ENCODE data around the gene MCEMP1. TPM values are rescaled to one million over a fixed set of nuclear protein-coding genes. Genes with fewer than 3 reads are reported as not detected.

The MCEMP1 gene
- polyA plus RNA-seq, 1 donor from 2014 or later: not detected

GRCh38 chr19:7694499-7694898 lies 17.6 kb downstream of the MCEMP1 start:
- H3K79me2 ChIP-seq (replicated peaks; ENCODE audit: insufficient read depth, low read length): no peaks in the 10 kb centered on the region
- H3K36me3 ChIP-seq (ENCODE audit: insufficient read depth, low read length): no peaks in the 10 kb centered on the region
- no peaks in the 10 kb centered on the region for H3K9me2 ChIP-seq (ENCODE audit: insufficient read depth, low read length)
- no peaks in the 10 kb centered on the region for H3K27me3 ChIP-seq (ENCODE audit: insufficient read depth, low read depth, low read length)
- H3K9ac ChIP-seq (ENCODE audit: low read length): no peak overlapping the region
- no peak overlapping the region for H3K4me2 ChIP-seq (ENCODE audit: low read length)
- H2AFZ ChIP-seq (ENCODE audit: low read depth, low read length): no peak overlapping the region
- no peaks in the 10 kb centered on the region for H3F3A ChIP-seq (ENCODE audit: insufficient read depth, low read length, poor library complexity, severe bottlenecking)
- no peak overlapping the region for H3K27ac ChIP-seq (ENCODE audit: low read length)
- H4K20me1 ChIP-seq (ENCODE audit: insufficient read depth): no peaks in the 10 kb centered on the region
- TF ChIP-seq REST (IDR thresholded peaks at IDR 0.05; ENCODE audit: borderline replicate concordance) (no peak), CTCF (IDR thresholded peaks at IDR 0.05; ENCODE audit: poor library complexity, severe bottlenecking) (no peak), POLR2AphosphoS5 (IDR thresholded peaks at IDR 0.05) (no peak), SMC3 (conservative IDR thresholded peaks at IDR 0.05; ENCODE audit: poor library complexity) (no peak), EZH2 (IDR thresholded peaks at IDR 0.05; ENCODE audit: borderline replicate concordance, insufficient read depth, low read length, poor library complexity, severe bottlenecking) (no peak), EP300 (conservative IDR thresholded peaks at IDR 0.05; ENCODE audit: poor library complexity, severe bottlenecking) (no peak), MXI1 (conservative IDR thresholded peaks at IDR 0.05; ENCODE audit: poor library complexity, severe bottlenecking) (no peak), TAF1 (IDR thresholded peaks at IDR 0.05; ENCODE audit: low read depth) (no peak), RAD21 (conservative IDR thresholded peaks at IDR 0.05) (no peak)
- no peak overlapping the region for H3K4me3 ChIP-seq (ENCODE audit: low read length)
- H3K9me3 ChIP-seq (ENCODE audit: low read length): no peaks in the 10 kb centered on the region

- Histone ChIP-seq H3K4me3 (ENCODE audit: low read length) (no peak overlapping the region), H3K9me2 (ENCODE audit: insufficient read depth, low read length) (no peaks in the 10 kb centered on the region), H3K27me3 (ENCODE audit: insufficient read depth, low read depth, low read length) (no peaks in the 10 kb centered on the region), H2AFZ (ENCODE audit: low read depth, low read length) (no peak overlapping the region), H3K27ac (ENCODE audit: low read length) (no peak overlapping the region), H3K36me3 (ENCODE audit: insufficient read depth, low read length) (no peaks in the 10 kb centered on the region), H3K79me2 (replicated peaks; ENCODE audit: insufficient read depth, low read length) (no peaks in the 10 kb centered on the region), H3K9ac (ENCODE audit: low read length) (no peak overlapping the region), H4K20me1 (ENCODE audit: insufficient read depth) (no peaks in the 10 kb centered on the region), H3K4me2 (ENCODE audit: low read length) (no peak overlapping the region), H3K9me3 (ENCODE audit: low read length) (no peaks in the 10 kb centered on the region), H3F3A (ENCODE audit: insufficient read depth, low read length, poor library complexity, severe bottlenecking) (no peaks in the 10 kb centered on the region)
- TF ChIP-seq CTCF (IDR thresholded peaks at IDR 0.05; ENCODE audit: poor library complexity, severe bottlenecking) (no peak), EZH2 (IDR thresholded peaks at IDR 0.05; ENCODE audit: borderline replicate concordance, insufficient read depth, low read length, poor library complexity, severe bottlenecking) (no peak), POLR2AphosphoS5 (IDR thresholded peaks at IDR 0.05) (no peak), SMC3 (conservative IDR thresholded peaks at IDR 0.05; ENCODE audit: poor library complexity) (no peak), MXI1 (conservative IDR thresholded peaks at IDR 0.05; ENCODE audit: poor library complexity, severe bottlenecking) (no peak), REST (IDR thresholded peaks at IDR 0.05; ENCODE audit: borderline replicate concordance) (no peak), RAD21 (conservative IDR thresholded peaks at IDR 0.05) (no peak), EP300 (conservative IDR thresholded peaks at IDR 0.05; ENCODE audit: poor library complexity, severe bottlenecking) (no peak), TAF1 (IDR thresholded peaks at IDR 0.05; ENCODE audit: low read depth) (no peak)
Measured at GRCh38 chr19:7697721-7698287, 20.9 kb downstream of the MCEMP1 start.
